Neural progenitor cell (in vitro differentiated cells): ENCODE results near the gene GOLGA8R.
"Not testable (repeated sequence)": the region's sequence is repeated elsewhere in the genome, so short reads cannot be mapped to it uniquely, and the experiment has no call there.

ENCODE experiments used
- EZH2 ChIP-seq: fragments of 200-600 bp; sonication (generic); IDR thresholded peaks from 2 replicates; pipeline ENCODE4 v1.6.1; 2017; ENCODE audit warnings: antibody characterized with exemption, mild to moderate bottlenecking, moderate library complexity
- EZH2phosphoT487 ChIP-seq: fragments of 200-600 bp; sonication (generic); IDR thresholded peaks from 2 replicates; pipeline ENCODE4 v1.6.1; 2017; ENCODE audit warnings: antibody characterized with exemption
- TF ChIP-seq, protein P1 (sequence below): fragments of 200-600 bp; sonication (generic); IDR thresholded peaks from 2 replicates; pipeline ENCODE4 v1.5.1; 2017; ENCODE audit warnings: antibody characterized with exemption, mild to moderate bottlenecking

DNA sequence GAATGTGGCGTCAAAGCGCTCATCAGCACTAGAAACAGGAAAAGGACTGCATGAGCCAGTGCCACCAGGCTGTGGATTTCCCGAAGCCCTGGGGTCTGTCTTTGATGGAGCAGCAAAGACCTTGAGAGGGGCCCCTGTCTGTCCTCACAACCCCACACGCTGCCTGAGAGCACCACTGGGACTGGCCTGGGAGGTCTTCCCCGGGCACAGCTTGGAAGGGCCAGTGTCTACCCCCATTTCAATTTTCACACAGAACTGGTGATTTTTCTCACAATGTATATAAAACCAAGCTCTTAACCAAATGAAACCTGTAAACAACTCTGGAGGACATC is 37.0 kb downstream of the GOLGA8R start:
- not testable (repeated sequence) for TF ChIP-seq EZH2, EZH2phosphoT487
- TF ChIP-seq, protein P1, sequence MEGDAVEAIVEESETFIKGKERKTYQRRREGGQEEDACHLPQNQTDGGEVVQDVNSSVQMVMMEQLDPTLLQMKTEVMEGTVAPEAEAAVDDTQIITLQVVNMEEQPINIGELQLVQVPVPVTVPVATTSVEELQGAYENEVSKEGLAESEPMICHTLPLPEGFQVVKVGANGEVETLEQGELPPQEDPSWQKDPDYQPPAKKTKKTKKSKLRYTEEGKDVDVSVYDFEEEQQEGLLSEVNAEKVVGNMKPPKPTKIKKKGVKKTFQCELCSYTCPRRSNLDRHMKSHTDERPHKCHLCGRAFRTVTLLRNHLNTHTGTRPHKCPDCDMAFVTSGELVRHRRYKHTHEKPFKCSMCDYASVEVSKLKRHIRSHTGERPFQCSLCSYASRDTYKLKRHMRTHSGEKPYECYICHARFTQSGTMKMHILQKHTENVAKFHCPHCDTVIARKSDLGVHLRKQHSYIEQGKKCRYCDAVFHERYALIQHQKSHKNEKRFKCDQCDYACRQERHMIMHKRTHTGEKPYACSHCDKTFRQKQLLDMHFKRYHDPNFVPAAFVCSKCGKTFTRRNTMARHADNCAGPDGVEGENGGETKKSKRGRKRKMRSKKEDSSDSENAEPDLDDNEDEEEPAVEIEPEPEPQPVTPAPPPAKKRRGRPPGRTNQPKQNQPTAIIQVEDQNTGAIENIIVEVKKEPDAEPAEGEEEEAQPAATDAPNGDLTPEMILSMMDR: not testable (repeated sequence)
